Endodermal cell (in vitro differentiated cells): ENCODE measurements around the gene KIF21B. TPM values are rescaled to one million over a fixed set of nuclear protein-coding genes. Genes with fewer than 3 reads are reported as not detected.
"Not testable (repeated sequence)": the region's sequence is repeated elsewhere in the genome, so short reads cannot be mapped to it uniquely, and the experiment has no call there.

Source experiments
- DNase-seq: peaks from one replicate; pipeline ENCODE4 v3.0.0-alpha.2; 2017
- H3K27ac ChIP-seq: 2 replicates; pipeline ENCODE4 v1.5.1; 2013; ENCODE audit warnings: mild to moderate bottlenecking, low read depth, low read length, moderate library complexity
- H3K27me3 ChIP-seq: 2 replicates; pipeline ENCODE4 v1.6.1; 2013; ENCODE audit warnings: mild to moderate bottlenecking, low read length, moderate library complexity; ENCODE audit not compliant: insufficient read depth, control insufficient read depth, poor library complexity, severe bottlenecking
- H3K36me3 ChIP-seq: 2 replicates; pipeline ENCODE4 v1.7.0; 2013; ENCODE audit warnings: mild to moderate bottlenecking, low read length, moderate library complexity; ENCODE audit not compliant: control insufficient read depth, insufficient read depth
- H3K4me1 ChIP-seq: one replicate; pipeline ENCODE4 v1.7.0; 2013; ENCODE audit warnings: low read length; ENCODE audit not compliant: control insufficient read depth, insufficient read depth
- H3K4me3 ChIP-seq: 2 replicates; pipeline ENCODE4 v1.5.1; 2013; ENCODE audit warnings: mild to moderate bottlenecking, low read length, moderate library complexity
- H3K9ac ChIP-seq: 2 replicates; pipeline ENCODE4 v1.6.1; 2013; ENCODE audit warnings: mild to moderate bottlenecking, low read length, moderate library complexity; ENCODE audit not compliant: poor library complexity, severe bottlenecking; ENCODE audit errors: extremely low read depth
- H3K9me3 ChIP-seq: 2 replicates; pipeline ENCODE4 v1.6.1; 2013; ENCODE audit warnings: mild to moderate bottlenecking, low read length, moderate library complexity; ENCODE audit not compliant: control insufficient read depth
- H3K27ac Mint-ChIP-seq: 2 replicates; pipeline ENCODE4 v1.8.0; 2020; ENCODE audit warnings: mixed read lengths
- H3K27me3 Mint-ChIP-seq: 2 replicates; pipeline ENCODE4 v1.8.0; 2021; ENCODE audit warnings: mild to moderate bottlenecking, mixed read lengths; ENCODE audit not compliant: insufficient read depth
- H3K36me3 Mint-ChIP-seq: 2 replicates; pipeline ENCODE4 v1.8.0; 2020; ENCODE audit warnings: low read depth, mixed read lengths
- H3K4me1 Mint-ChIP-seq: 2 replicates; pipeline ENCODE4 v1.8.0; 2020; ENCODE audit warnings: mixed read lengths
- H3K4me3 Mint-ChIP-seq: 2 replicates; pipeline ENCODE4 v1.8.0; 2020; ENCODE audit warnings: mild to moderate bottlenecking, moderate library complexity, mixed read lengths
- H3K9me3 Mint-ChIP-seq: 2 replicates; pipeline ENCODE4 v1.8.0; 2020; ENCODE audit warnings: mild to moderate bottlenecking, mixed read lengths
- WGBS, 2 experiments: methylation state at CpG; one replicate each; pipeline versions ENCODE4 v1.1.5 to v1.1.7; 2013; ENCODE audit warnings: missing lambda C conversion rate in 2 of 2, mixed read lengths in 1 of 2; ENCODE audit not compliant: insufficient coverage in 1 of 2, insufficient read length in 1 of 2; 5-methylcytosine and 5-hydroxymethylcytosine counted together
- total RNA-seq, 2 donors: library from RNA; stranded (reverse); fragmentation: NEBNext Ultra II Directional in 1 of 2; extraction: Animal tissue kit (Norgen Biotek cat#: 25700) in 1 of 2; gene quantifications; 2 replicates in 1 of 2; 3 replicates in 1 of 2; pipeline ENCODE4 v1.2.1, GENCODE V29; 2021
- TF ChIP-seq, protein P1 (sequence below): fragments of 200-600 bp; sonication (generic); conservative IDR thresholded peaks from 2 replicates; pipeline ENCODE4 v1.5.0; 2021; ENCODE audit warnings: antibody characterized with exemption, mild to moderate bottlenecking

KIF21B gene
- total RNA-seq, 2 donors from 2014 or later: 8.8 to 14.7 TPM

DNA sequence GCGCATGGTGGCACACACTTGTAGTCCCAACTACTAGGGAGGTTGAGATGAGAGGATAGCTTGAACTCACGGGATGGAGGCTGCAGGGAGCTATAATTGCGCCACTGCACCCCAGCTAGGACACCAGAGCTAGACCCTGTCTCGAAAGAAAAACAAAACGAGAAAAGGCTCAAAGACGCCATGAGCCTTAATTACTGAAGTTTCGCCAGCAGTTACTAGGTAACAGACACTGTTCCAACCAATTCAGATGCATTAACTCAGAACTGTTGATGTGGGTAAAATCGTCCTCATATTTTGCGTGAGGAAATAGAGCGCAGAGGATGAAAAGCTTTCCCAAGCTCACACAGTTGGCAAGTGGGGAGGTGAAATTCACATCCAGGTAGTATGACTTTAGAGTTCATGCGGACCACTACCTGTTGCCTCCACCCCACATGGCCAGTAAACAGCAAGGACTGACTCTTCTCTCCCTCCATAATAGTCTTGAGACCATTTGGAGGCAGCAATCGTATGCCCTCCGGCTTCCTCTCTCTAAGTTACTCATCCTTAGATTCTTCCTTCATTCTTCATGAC is 88.8 kb downstream of the KIF21B start:
- no peaks in the 10 kb centered on the region for H3K4me1 Mint-ChIP-seq
- no peak overlapping the region for H3K27ac ChIP-seq
- no peaks in the 10 kb centered on the region for H3K36me3 Mint-ChIP-seq
- H3K4me3 ChIP-seq: no peak overlapping the region
- no peak overlapping the region for H3K4me3 Mint-ChIP-seq
- peak; percentile 14 for DNase-seq
- no peak overlapping the region for H3K27ac Mint-ChIP-seq
- WGBS, 2 experiments: 92 to 93% methylated on average over 10 to 13 of the region's 13 CpGs
- H3K27me3 Mint-ChIP-seq: no peaks in the 10 kb centered on the region
- H3K9me3 Mint-ChIP-seq: no peaks in the 10 kb centered on the region
- TF ChIP-seq, protein P1, sequence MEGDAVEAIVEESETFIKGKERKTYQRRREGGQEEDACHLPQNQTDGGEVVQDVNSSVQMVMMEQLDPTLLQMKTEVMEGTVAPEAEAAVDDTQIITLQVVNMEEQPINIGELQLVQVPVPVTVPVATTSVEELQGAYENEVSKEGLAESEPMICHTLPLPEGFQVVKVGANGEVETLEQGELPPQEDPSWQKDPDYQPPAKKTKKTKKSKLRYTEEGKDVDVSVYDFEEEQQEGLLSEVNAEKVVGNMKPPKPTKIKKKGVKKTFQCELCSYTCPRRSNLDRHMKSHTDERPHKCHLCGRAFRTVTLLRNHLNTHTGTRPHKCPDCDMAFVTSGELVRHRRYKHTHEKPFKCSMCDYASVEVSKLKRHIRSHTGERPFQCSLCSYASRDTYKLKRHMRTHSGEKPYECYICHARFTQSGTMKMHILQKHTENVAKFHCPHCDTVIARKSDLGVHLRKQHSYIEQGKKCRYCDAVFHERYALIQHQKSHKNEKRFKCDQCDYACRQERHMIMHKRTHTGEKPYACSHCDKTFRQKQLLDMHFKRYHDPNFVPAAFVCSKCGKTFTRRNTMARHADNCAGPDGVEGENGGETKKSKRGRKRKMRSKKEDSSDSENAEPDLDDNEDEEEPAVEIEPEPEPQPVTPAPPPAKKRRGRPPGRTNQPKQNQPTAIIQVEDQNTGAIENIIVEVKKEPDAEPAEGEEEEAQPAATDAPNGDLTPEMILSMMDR: no peak
- H3K9me3 ChIP-seq: no peaks in the 10 kb centered on the region
- no peak overlapping the region for H3K9ac ChIP-seq
- H3K4me1 ChIP-seq: no peaks in the 10 kb centered on the region
- H3K27me3 ChIP-seq: no peaks in the 10 kb centered on the region
- H3K36me3 ChIP-seq: no peaks in the 10 kb centered on the region

- no peak overlapping the region for H3K9ac ChIP-seq
- no peaks in the 10 kb centered on the region for H3K9me3 ChIP-seq
- no peak overlapping the region for H3K27ac Mint-ChIP-seq
- no peaks in the 10 kb centered on the region for H3K27me3 Mint-ChIP-seq
- TF ChIP-seq, protein P1: no peak
- no peaks in the 10 kb centered on the region for H3K4me1 ChIP-seq
- H3K27me3 ChIP-seq: no peaks in the 10 kb centered on the region
- no peaks in the 10 kb centered on the region for H3K36me3 ChIP-seq
- H3K4me3 ChIP-seq: no peak overlapping the region
- WGBS, 2 experiments: 63 to 89% methylated on average over 1 to 2 of the region's 2 CpGs
- H3K36me3 Mint-ChIP-seq: no peaks in the 10 kb centered on the region
- H3K27ac ChIP-seq: no peak overlapping the region
- DNase-seq: peak; percentile 22
- no peaks in the 10 kb centered on the region for H3K9me3 Mint-ChIP-seq
- H3K4me3 Mint-ChIP-seq: no peak overlapping the region
- H3K4me1 Mint-ChIP-seq: no peaks in the 10 kb centered on the region
Observed at GRCh38 chr1:200931776-200932175, 91.7 kb downstream of the KIF21B start.

GRCh38 chr1:200930285-200930684 is 93.2 kb downstream of the KIF21B start:
- H3K9me3 ChIP-seq, H3K4me1 ChIP-seq, H3K4me1 Mint-ChIP-seq, H3K27ac ChIP-seq, H3K36me3 ChIP-seq, H3K4me3 Mint-ChIP-seq, H3K9ac ChIP-seq, H3K4me3 ChIP-seq, H3K27me3 ChIP-seq, H3K36me3 Mint-ChIP-seq, H3K27me3 Mint-ChIP-seq, H3K27ac Mint-ChIP-seq, H3K9me3 Mint-ChIP-seq: not testable (repeated sequence)
- DNase-seq: peak; percentile 10
- WGBS, 2 experiments: 86 to 91% methylated on average over 3 to 8 of the region's 8 CpGs
